CD8-positive, alpha-beta memory T cell (primary cell): ENCODE data around the gene CPSF4L. TPM values are rescaled to one million over a fixed set of nuclear protein-coding genes. Genes with fewer than 3 reads are reported as not detected.

ENCODE experiments used
- CTCF ChIA-PET: fragments of 350-600 bp; sonication (Branson Sonifier 250); formaldehyde crosslinking; loops from one replicate; lab custom pipeline; 2021; ENCODE audit warnings: antibody characterized with exemption; lab: Charles Lee
- POLR2A ChIA-PET: fragments of 350-600 bp; sonication (Branson Sonifier 250); formaldehyde crosslinking; loops from one replicate; lab custom pipeline; 2021; ENCODE audit warnings: antibody characterized with exemption; lab: Charles Lee
- DNase-seq, 5 donors: peaks; one replicate each; pipeline versions ENCODE4 v3.0.0 to v3.0.0-alpha.2; 2020 to 2022; ENCODE audit warnings: mixed read lengths in 1 of 5
- H3K27ac ChIP-seq: one replicate; pipeline ENCODE4 v1.7.0; 2013; ENCODE audit warnings: low read depth, mild to moderate bottlenecking, low read length, moderate library complexity
- H3K27me3 ChIP-seq: 2 replicates; pipeline ENCODE4 v1.7.0; 2013; ENCODE audit warnings: low read length, mild to moderate bottlenecking; ENCODE audit not compliant: insufficient read depth, poor library complexity, severe bottlenecking
- H3K36me3 ChIP-seq: 2 replicates; pipeline ENCODE4 v1.7.0; 2013; ENCODE audit warnings: mild to moderate bottlenecking, low read length, moderate library complexity; ENCODE audit not compliant: insufficient read depth
- H3K4me1 ChIP-seq: 2 replicates; pipeline ENCODE4 v1.7.0; 2013; ENCODE audit warnings: mild to moderate bottlenecking, low read length, moderate library complexity; ENCODE audit not compliant: insufficient read depth
- H3K4me3 ChIP-seq: 2 replicates; pipeline ENCODE4 v1.7.0; 2013; ENCODE audit warnings: mild to moderate bottlenecking, low read length
- H3K9me3 ChIP-seq: 2 replicates; pipeline ENCODE4 v1.7.0; 2013; ENCODE audit warnings: mild to moderate bottlenecking, low read length
- H3K27ac Mint-ChIP-seq, 8 donors: one replicate each; pipeline ENCODE4 v1.8.0; 2020 to 2021; ENCODE audit warnings: mixed read lengths in 8 of 8, mild to moderate bottlenecking in 6 of 8, inconsistent platforms in 3 of 8, moderate library complexity in 3 of 8
- H3K27me3 Mint-ChIP-seq, 2 donors: one replicate each; pipeline ENCODE4 v1.8.0; 2020 to 2021; ENCODE audit warnings: mixed read lengths in 2 of 2, mild to moderate bottlenecking in 1 of 2, moderate library complexity in 1 of 2
- H3K36me3 Mint-ChIP-seq, 3 donors: one replicate each; pipeline ENCODE4 v1.8.0; 2020 to 2021; ENCODE audit warnings: mixed read lengths in 3 of 3, inconsistent platforms in 1 of 3, mild to moderate bottlenecking in 1 of 3
- H3K4me1 Mint-ChIP-seq, 3 donors: one replicate each; pipeline ENCODE4 v1.8.0; 2020 to 2021; ENCODE audit warnings: mixed read lengths in 3 of 3, inconsistent platforms in 1 of 3, mild to moderate bottlenecking in 1 of 3
- H3K4me3 Mint-ChIP-seq, 7 donors: one replicate each; pipeline ENCODE4 v1.8.0; 2020 to 2021; ENCODE audit warnings: mixed read lengths in 7 of 7, mild to moderate bottlenecking in 6 of 7, moderate library complexity in 4 of 7, inconsistent platforms in 2 of 7
- H3K9me3 Mint-ChIP-seq, 5 donors: one replicate each; pipeline ENCODE4 v1.8.0; 2020 to 2022; ENCODE audit warnings: mixed read lengths in 5 of 5, mild to moderate bottlenecking in 3 of 5, moderate library complexity in 2 of 5, inconsistent platforms in 1 of 5
- polyA plus RNA-seq: library from polyadenylated mRNA; unstranded; fragments of 300-500 nt; fragmentation: Illumina TruSeq; gene quantifications from one replicate; pipeline ENCODE4 v1.2.3, GENCODE V29; 2021
- total RNA-seq, 2 experiments: library from RNA; stranded (reverse); gene quantifications; one replicate each; pipeline ENCODE4 v1.2.3, GENCODE V29; 2021

Gene CPSF4L
- total and polyA plus RNA-seq, 3 experiments from 2014 or later = not detected

GRCh38 chr17:73262676-73263642, 1.3 kb upstream of the CPSF4L start:
- no peak for DNase-seq
- Mint-ChIP-seq H3K27me3 (peaks cover 0 to 4% of the 10 kb centered on the region in 2 donors), H3K4me3 (no peak overlapping the region), H3K4me1 (no peaks in the 10 kb centered on the region), H3K27ac (no peak overlapping the region), H3K9me3 (no peaks in the 10 kb centered on the region), H3K36me3 (no peaks in the 10 kb centered on the region)
- Histone ChIP-seq H3K36me3 (no peaks in the 10 kb centered on the region), H3K4me1 (no peaks in the 10 kb centered on the region), H3K9me3 (no peaks in the 10 kb centered on the region), H3K27ac (no peak overlapping the region), H3K27me3 (no peaks in the 10 kb centered on the region), H3K4me3 (no peak overlapping the region)
- CTCF ChIA-PET = no interaction called here
- POLR2A ChIA-PET = no interaction called here

GRCh38 chr17:73261952-73262675, 434 bp upstream of the CPSF4L start:
- Histone ChIP-seq H3K4me1 (no peaks in the 10 kb centered on the region), H3K27ac (no peak overlapping the region), H3K9me3 (no peaks in the 10 kb centered on the region), H3K4me3 (no peak overlapping the region), H3K36me3 (no peaks in the 10 kb centered on the region), H3K27me3 (no peaks in the 10 kb centered on the region)
- Mint-ChIP-seq H3K4me1 (no peaks in the 10 kb centered on the region), H3K27ac (no peak overlapping the region), H3K9me3 (no peaks in the 10 kb centered on the region), H3K36me3 (no peaks in the 10 kb centered on the region), H3K4me3 (no peak overlapping the region), H3K27me3 (peaks cover 0 to 4% of the 10 kb centered on the region in 2 donors)
- ChIA-PET POLR2A (no interaction called here), CTCF (no interaction called here)
- no peak for DNase-seq

- DNase-seq = no peak
- no peaks in the 10 kb centered on the region for H3K9me3 ChIP-seq
- no peak overlapping the region for H3K27ac ChIP-seq
- H3K27me3 ChIP-seq = no peaks in the 10 kb centered on the region
- no peaks in the 10 kb centered on the region for H3K4me1 ChIP-seq
- H3K4me1 Mint-ChIP-seq = peaks cover 4 to 7% (median 4%) of the 10 kb centered on the region in 3 donors
- H3K9me3 Mint-ChIP-seq = no peaks in the 10 kb centered on the region
- H3K36me3 ChIP-seq = no peaks in the 10 kb centered on the region
- ChIA-PET CTCF (no interaction called here), POLR2A (no interaction called here)
- peaks cover 0 to 4% of the 10 kb centered on the region in 2 donors for H3K27me3 Mint-ChIP-seq
- H3K4me3 Mint-ChIP-seq = no peak overlapping the region
- no peak overlapping the region for H3K27ac Mint-ChIP-seq
- H3K4me3 ChIP-seq = no peak overlapping the region
- no peaks in the 10 kb centered on the region for H3K36me3 Mint-ChIP-seq
Observed at GRCh38 chr17:73257516-73257915, 4.2 kb downstream of the CPSF4L start.

- ChIA-PET CTCF (interaction anchor here (0.7 to 5.8 kb wide), 10 partner anchors 11 to 528 kb away, joined by 3 to 102 read pairs (median 6); a partner anchor contains a TSS), POLR2A (no interaction called here)
- Histone ChIP-seq H3K4me3 (no peak overlapping the region), H3K9me3 (no peaks in the 10 kb centered on the region), H3K27me3 (no peaks in the 10 kb centered on the region), H3K4me1 (no peaks in the 10 kb centered on the region), H3K36me3 (no peaks in the 10 kb centered on the region), H3K27ac (no peak overlapping the region)
- no peak overlapping the region for H3K4me3 Mint-ChIP-seq
- peaks cover 0 to 4% of the 10 kb centered on the region in 2 donors for H3K27me3 Mint-ChIP-seq
- H3K27ac Mint-ChIP-seq = no peak overlapping the region
- H3K9me3 Mint-ChIP-seq = no peaks in the 10 kb centered on the region
- no peaks in the 10 kb centered on the region for H3K36me3 Mint-ChIP-seq
- peaks cover 4 to 7% (median 4%) of the 10 kb centered on the region in 3 donors for H3K4me1 Mint-ChIP-seq
- no peak for DNase-seq
Observed at GRCh38 chr17:73256220-73256619, 5.5 kb downstream of the CPSF4L start.

GRCh38 chr17:73255671-73256181, 6.0 kb downstream of the CPSF4L start:
- Histone ChIP-seq H3K27ac (no peak overlapping the region), H3K4me3 (no peak overlapping the region), H3K4me1 (no peaks in the 10 kb centered on the region), H3K36me3 (no peaks in the 10 kb centered on the region), H3K27me3 (no peaks in the 10 kb centered on the region), H3K9me3 (no peaks in the 10 kb centered on the region)
- H3K4me1 Mint-ChIP-seq = peaks cover 4 to 7% (median 4%) of the 10 kb centered on the region in 3 donors
- ChIA-PET POLR2A (no interaction called here), CTCF (interaction anchor here (0.7 to 5.8 kb wide), 18 partner anchors 9 to 527 kb away, joined by 3 to 102 read pairs (median 5); a partner anchor contains a TSS)
- H3K4me3 Mint-ChIP-seq = no peak overlapping the region
- H3K27me3 Mint-ChIP-seq = peaks cover 0 to 4% of the 10 kb centered on the region in 2 donors
- no peaks in the 10 kb centered on the region for H3K9me3 Mint-ChIP-seq
- no peaks in the 10 kb centered on the region for H3K36me3 Mint-ChIP-seq
- DNase-seq = peak; percentile 20 to 63 (median 38)
- H3K27ac Mint-ChIP-seq = no peak overlapping the region

- Mint-ChIP-seq H3K36me3 (peaks cover 0 to 22% (median 10%) of the 10 kb centered on the region in 3 donors), H3K4me3 (no peak overlapping the region), H3K9me3 (no peaks in the 10 kb centered on the region), H3K4me1 (peaks cover 4 to 7% (median 4%) of the 10 kb centered on the region in 3 donors), H3K27me3 (peaks cover 0 to 4% of the 10 kb centered on the region in 2 donors), H3K27ac (no peak overlapping the region)
- H3K4me1 ChIP-seq = no peaks in the 10 kb centered on the region
- ChIA-PET POLR2A (no interaction called here), CTCF (interaction anchor here (5.8 kb wide), 1 partner anchor 118 kb away, joined by 102 read pairs; no protein-coding TSS in a partner anchor)
- H3K27ac ChIP-seq = no peak overlapping the region
- DNase-seq = no peak
- H3K27me3 ChIP-seq = no peaks in the 10 kb centered on the region
- H3K9me3 ChIP-seq = no peaks in the 10 kb centered on the region
- no peak overlapping the region for H3K4me3 ChIP-seq
- no peaks in the 10 kb centered on the region for H3K36me3 ChIP-seq
Observed at GRCh38 chr17:73251871-73252270, 9.8 kb downstream of the CPSF4L start.

GRCh38 chr17:73250851-73251640, 10.6 kb downstream of the CPSF4L start:
- Mint-ChIP-seq H3K9me3 (no peaks in the 10 kb centered on the region), H3K27me3 (peaks cover 0 to 4% of the 10 kb centered on the region in 2 donors), H3K27ac (peak overlapping the region in 1 of 8 donors; percentile 47), H3K4me3 (no peak overlapping the region), H3K4me1 (peaks cover 4 to 7% (median 4%) of the 10 kb centered on the region in 3 donors), H3K36me3 (peaks cover 0 to 26% (median 12%) of the 10 kb centered on the region in 3 donors)
- POLR2A ChIA-PET = no interaction called here
- H3K9me3 ChIP-seq = no peaks in the 10 kb centered on the region
- no peaks in the 10 kb centered on the region for H3K36me3 ChIP-seq
- H3K27ac ChIP-seq = no peak overlapping the region
- CTCF ChIA-PET = interaction anchor here (0.6 to 5.8 kb wide), 3 partner anchors 29 to 119 kb away, joined by 3 to 102 read pairs (median 9); no protein-coding TSS in a partner anchor
- no peak for DNase-seq
- H3K27me3 ChIP-seq = no peaks in the 10 kb centered on the region
- no peak overlapping the region for H3K4me3 ChIP-seq
- no peaks in the 10 kb centered on the region for H3K4me1 ChIP-seq
